PC-9 (cell line): ENCODE measurements around the gene CEP63. TPM values are rescaled to one million over a fixed set of nuclear protein-coding genes. Genes with fewer than 3 reads are reported as not detected.

Experiments used
- BruUV-seq: library from RNA; stranded (reverse); fragments of 400-500 nt; replicated peaks from 2 replicates; lab custom pipeline; 2021; lab: Mats Ljungman, UMichigan
- CTCF ChIA-PET: fragments of 300-600 bp; sonication (Branson Sonifier 250); formaldehyde crosslinking; loops from one replicate; lab custom pipeline; 2022; ENCODE audit warnings: antibody characterized with exemption; lab: Charles Lee
- POLR2A ChIA-PET: fragments of 300-600 bp; sonication (Branson Sonifier 250); formaldehyde crosslinking; loops from one replicate; lab custom pipeline; 2022; ENCODE audit warnings: antibody characterized with exemption; ENCODE audit not compliant: unreplicated experiment; lab: Charles Lee
- DNase-seq, 2 experiments: peaks; one replicate each; pipeline versions ENCODE4 v3.0.0 to v3.0.0-alpha.2; 2015 to 2022; ENCODE audit warnings: mixed read lengths in 1 of 2
- H2AFZ ChIP-seq: fragments of 200-600 bp; sonication (generic); 2 replicates; pipeline ENCODE4 v1.8.1; 2017; ENCODE audit warnings: antibody characterized with exemption
- H3F3A ChIP-seq: fragments of 200-600 bp; sonication (generic); 2 replicates; pipeline ENCODE4 v1.8.1; 2017; ENCODE audit warnings: antibody characterized with exemption, mild to moderate bottlenecking, low read depth; ENCODE audit not compliant: insufficient read depth
- H3K27ac ChIP-seq: fragments of 200-600 bp; sonication (generic); 2 replicates; pipeline ENCODE4 v1.6.1; 2016; ENCODE audit warnings: mixed run types
- H3K27me3 ChIP-seq: fragments of 200-600 bp; sonication (generic); 2 replicates; pipeline ENCODE4 v1.6.1; 2016; ENCODE audit warnings: low read depth, mixed run types; ENCODE audit not compliant: insufficient read depth
- H3K36me3 ChIP-seq: fragments of 200-600 bp; sonication (generic); 2 replicates; pipeline ENCODE4 v1.6.1; 2016; ENCODE audit warnings: low read depth, mixed run types
- H3K4me1 ChIP-seq: fragments of 200-600 bp; sonication (generic); replicated peaks from 2 replicates; pipeline ENCODE4 v1.6.1; 2016; ENCODE audit warnings: mixed run types; ENCODE audit not compliant: insufficient read depth
- H3K4me2 ChIP-seq: fragments of 200-600 bp; sonication (generic); 2 replicates; pipeline ENCODE4 v1.6.1; 2017; ENCODE audit warnings: mixed run types
- H3K4me3 ChIP-seq: fragments of 200-600 bp; sonication (generic); 2 replicates; pipeline ENCODE4 v1.6.1; 2016; ENCODE audit warnings: mixed run types
- H3K79me2 ChIP-seq: fragments of 200-600 bp; sonication (generic); 2 replicates; pipeline ENCODE4 v1.6.1; 2017; ENCODE audit warnings: low read depth, mixed run types
- H3K9me2 ChIP-seq: fragments of 200-600 bp; sonication (generic); 2 replicates; pipeline ENCODE4 v1.8.1; 2017; ENCODE audit warnings: mild to moderate bottlenecking; ENCODE audit not compliant: insufficient read depth
- H3K9me3 ChIP-seq: fragments of 200-600 bp; sonication (generic); 2 replicates; pipeline ENCODE4 v1.8.1; 2016; ENCODE audit warnings: low read depth; ENCODE audit not compliant: insufficient read depth
- H4K20me1 ChIP-seq: fragments of 200-600 bp; sonication (generic); 2 replicates; pipeline ENCODE4 v1.8.1; 2017; ENCODE audit not compliant: insufficient read depth
- EZH2 ChIP-seq: fragments of 200-600 bp; sonication (generic); IDR thresholded peaks from 2 replicates; pipeline ENCODE4 v1.8.0; 2017; ENCODE audit warnings: antibody characterized with exemption, low read depth
- intact Hi-C: fragments of 100-400 bp; cut with micrococcal nuclease; formaldehyde crosslinking; loops from one replicate; pipeline ENCODE4 v1.10.0; 2022; ENCODE audit not compliant: unreplicated experiment
- total RNA-seq: library from RNA; stranded (reverse); gene quantifications from 2 replicates; pipeline ENCODE4 v1.2.3, GENCODE V29; 2021
- TF ChIP-seq, protein P1 (sequence below): fragments of 200-600 bp; sonication (generic); conservative IDR thresholded peaks from 2 replicates; pipeline ENCODE4 v1.6.1; 2017; ENCODE audit warnings: mixed run types, antibody characterized with exemption, mild to moderate bottlenecking, moderate library complexity

CEP63 gene
- total RNA-seq, 1 experiment from 2014 or later = 31.5 TPM

DNA sequence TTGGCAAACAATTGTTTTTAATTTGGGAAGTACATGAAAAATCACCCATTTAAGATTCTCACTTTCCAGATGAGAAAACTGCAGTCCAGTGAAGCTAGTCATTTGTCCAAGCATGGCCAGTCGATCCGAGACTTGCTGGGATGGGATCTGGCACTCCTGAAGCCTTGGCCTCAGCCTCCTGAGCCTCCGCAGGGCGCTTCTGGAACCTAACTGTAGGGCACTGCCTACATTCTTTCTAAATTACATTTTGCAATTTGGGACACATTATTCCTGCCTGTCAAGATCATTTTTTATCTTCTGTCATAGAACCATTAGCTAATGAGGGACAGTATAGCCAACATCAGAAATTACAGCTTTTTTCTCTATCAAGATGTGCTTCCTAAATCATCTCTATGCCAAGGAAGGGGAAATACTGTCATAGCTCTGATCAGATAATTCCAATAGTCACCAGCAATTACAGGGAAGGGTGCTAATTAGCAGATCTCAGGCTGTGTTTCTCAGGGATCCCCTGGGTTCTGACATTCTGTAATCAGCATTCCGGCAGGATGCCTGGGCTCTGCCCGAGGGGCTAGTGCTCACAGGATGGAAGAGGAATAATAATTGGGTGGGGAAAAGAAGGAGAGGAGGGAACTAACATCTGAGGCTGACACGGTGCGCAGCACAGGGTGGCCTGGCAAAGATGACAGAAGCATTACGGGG lies 28.3 kb upstream of the CEP63 start:
- Histone ChIP-seq H3K4me3 (no peak overlapping the region), H3K9me3 (no peaks in the 10 kb centered on the region), H3K36me3 (no peaks in the 10 kb centered on the region), H3K79me2 (no peaks in the 10 kb centered on the region), H3K4me2 (no peak overlapping the region), H4K20me1 (no peaks in the 10 kb centered on the region), H2AFZ (no peak overlapping the region), H3F3A (no peaks in the 10 kb centered on the region), H3K27ac (no peak overlapping the region), H3K27me3 (no peaks in the 10 kb centered on the region), H3K9me2 (no peaks in the 10 kb centered on the region), H3K4me1 (peaks cover 5% of the 10 kb centered on the region; the same call in 1 of the 2 replicates)
- no peak for DNase-seq
- intact Hi-C loops = no loop called here
- ChIA-PET CTCF (no interaction called here), POLR2A (no interaction called here)
- TF ChIP-seq EZH2 = no peak
- TF ChIP-seq, protein P1, sequence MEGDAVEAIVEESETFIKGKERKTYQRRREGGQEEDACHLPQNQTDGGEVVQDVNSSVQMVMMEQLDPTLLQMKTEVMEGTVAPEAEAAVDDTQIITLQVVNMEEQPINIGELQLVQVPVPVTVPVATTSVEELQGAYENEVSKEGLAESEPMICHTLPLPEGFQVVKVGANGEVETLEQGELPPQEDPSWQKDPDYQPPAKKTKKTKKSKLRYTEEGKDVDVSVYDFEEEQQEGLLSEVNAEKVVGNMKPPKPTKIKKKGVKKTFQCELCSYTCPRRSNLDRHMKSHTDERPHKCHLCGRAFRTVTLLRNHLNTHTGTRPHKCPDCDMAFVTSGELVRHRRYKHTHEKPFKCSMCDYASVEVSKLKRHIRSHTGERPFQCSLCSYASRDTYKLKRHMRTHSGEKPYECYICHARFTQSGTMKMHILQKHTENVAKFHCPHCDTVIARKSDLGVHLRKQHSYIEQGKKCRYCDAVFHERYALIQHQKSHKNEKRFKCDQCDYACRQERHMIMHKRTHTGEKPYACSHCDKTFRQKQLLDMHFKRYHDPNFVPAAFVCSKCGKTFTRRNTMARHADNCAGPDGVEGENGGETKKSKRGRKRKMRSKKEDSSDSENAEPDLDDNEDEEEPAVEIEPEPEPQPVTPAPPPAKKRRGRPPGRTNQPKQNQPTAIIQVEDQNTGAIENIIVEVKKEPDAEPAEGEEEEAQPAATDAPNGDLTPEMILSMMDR = no peak
- no TSS peak for BruUV-seq

DNA sequence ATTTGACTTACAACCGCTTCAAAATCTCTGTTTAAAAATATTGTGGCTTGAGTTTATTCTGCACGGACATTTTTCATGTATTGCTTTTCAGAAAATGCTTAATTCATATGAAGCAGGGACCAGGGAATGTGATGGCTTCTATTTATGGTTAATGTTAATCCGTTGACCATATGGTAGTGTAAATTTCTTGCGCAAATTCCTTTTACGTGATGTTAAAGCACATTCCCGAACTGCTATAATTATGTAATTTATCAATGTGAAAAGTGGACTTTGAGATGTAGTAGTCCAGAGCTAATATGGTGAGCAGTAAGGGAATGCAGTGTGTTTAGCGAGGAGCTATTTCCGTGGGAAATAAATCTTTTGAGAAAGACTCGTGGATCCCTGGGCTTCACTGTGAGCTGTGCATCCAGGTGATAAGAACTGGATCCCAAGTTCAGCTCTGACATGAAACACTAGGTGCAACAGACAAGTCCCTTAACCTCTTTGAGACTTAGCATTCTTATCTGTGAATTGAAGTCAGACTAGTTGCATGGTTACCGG lies 27.4 kb upstream of the CEP63 start:
- no peaks in the 10 kb centered on the region for H3K79me2 ChIP-seq
- no peaks in the 10 kb centered on the region for H4K20me1 ChIP-seq
- H3K36me3 ChIP-seq = no peaks in the 10 kb centered on the region
- CTCF ChIA-PET = interaction anchor here (0.6 kb wide), 1 partner anchor 21 kb away, joined by 5 read pairs; no protein-coding TSS in a partner anchor
- H3K9me3 ChIP-seq = no peaks in the 10 kb centered on the region
- no peak for TF ChIP-seq EZH2
- POLR2A ChIA-PET = no interaction called here
- no peaks in the 10 kb centered on the region for H3K9me2 ChIP-seq
- no peak overlapping the region for H2AFZ ChIP-seq
- H3F3A ChIP-seq = no peaks in the 10 kb centered on the region
- H3K4me1 ChIP-seq = peaks cover 7% of the 10 kb centered on the region; the same call in 1 of the 2 replicates
- BruUV-seq = no TSS peak
- intact Hi-C loops = no loop called here
- no peak for DNase-seq
- H3K27me3 ChIP-seq = no peaks in the 10 kb centered on the region
- no peak overlapping the region for H3K4me2 ChIP-seq
- no peak overlapping the region for H3K27ac ChIP-seq
- H3K4me3 ChIP-seq = no peak overlapping the region

DNA sequence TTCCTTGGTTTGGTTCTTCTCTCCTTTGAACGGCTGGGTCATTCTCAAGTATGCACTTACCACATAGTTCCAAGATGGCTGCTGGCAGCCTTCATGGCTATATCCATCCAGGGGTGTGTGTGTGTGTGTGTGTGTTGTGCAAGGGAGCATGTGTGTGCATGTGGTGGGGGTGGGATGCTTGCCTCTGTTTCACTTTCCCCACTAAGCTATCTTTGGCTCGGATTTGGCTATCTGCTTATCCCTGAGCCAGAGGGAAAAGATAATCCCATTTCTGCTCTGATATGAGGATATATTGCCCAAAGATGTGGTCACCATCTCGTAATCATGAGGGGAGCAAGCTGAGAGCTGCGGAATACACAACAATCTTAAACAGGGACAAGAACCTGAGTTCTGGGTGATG lies 26.3 kb upstream of the CEP63 start:
- Histone ChIP-seq H3K79me2 (no peaks in the 10 kb centered on the region), H3K4me2 (no peak overlapping the region), H3K4me1 (peaks cover 7% of the 10 kb centered on the region; the same call in 1 of the 2 replicates), H3K9me3 (no peaks in the 10 kb centered on the region), H4K20me1 (no peaks in the 10 kb centered on the region), H2AFZ (no peak overlapping the region), H3K27ac (no peak overlapping the region), H3K9me2 (no peaks in the 10 kb centered on the region), H3K36me3 (no peaks in the 10 kb centered on the region), H3K4me3 (no peak overlapping the region), H3K27me3 (no peaks in the 10 kb centered on the region), H3F3A (no peaks in the 10 kb centered on the region)
- intact Hi-C loops = no loop called here
- ChIA-PET POLR2A (interaction anchor here (0.6 kb wide), 1 partner anchor 92 kb away, joined by 13 read pairs; no protein-coding TSS in a partner anchor), CTCF (no interaction called here)
- TF ChIP-seq EZH2 = no peak
- TF ChIP-seq, protein P1 = no peak
- no TSS peak for BruUV-seq
- no peak for DNase-seq
